GM23248 (cell line): ENCODE measurements around the gene SPPL2B. TPM values are rescaled to one million over a fixed set of nuclear protein-coding genes. Genes with fewer than 3 reads are reported as not detected.

ENCODE experiments used
- DNase-seq: peaks from one replicate; pipeline ENCODE4 v3.0.0-alpha.2; 2015
- H2AFZ ChIP-seq: fragments of 200-600 bp; sonication (generic); 2 replicates; pipeline ENCODE4 v1.6.1; 2016; ENCODE audit warnings: antibody characterized with exemption
- H3F3A ChIP-seq: fragments of 200-600 bp; sonication (generic); 2 replicates; pipeline ENCODE4 v1.6.1; 2016; ENCODE audit warnings: mild to moderate bottlenecking, antibody characterized with exemption, mixed run types; ENCODE audit not compliant: insufficient read depth
- H3K27ac ChIP-seq: fragments of 200-600 bp; sonication (generic); 2 replicates; pipeline ENCODE4 v1.5.1; 2016; ENCODE audit warnings: mild to moderate bottlenecking
- H3K27me3 ChIP-seq: fragments of 200-600 bp; sonication (generic); replicated peaks from 2 replicates; pipeline ENCODE4 v1.6.1; 2016; ENCODE audit warnings: mild to moderate bottlenecking; ENCODE audit not compliant: insufficient read depth
- H3K36me3 ChIP-seq: fragments of 200-600 bp; sonication (generic); 2 replicates; pipeline ENCODE4 v1.6.1; 2016; ENCODE audit warnings: low read depth, mild to moderate bottlenecking
- H3K4me1 ChIP-seq: fragments of 200-600 bp; sonication (generic); 2 replicates; pipeline ENCODE4 v1.6.1; 2016; ENCODE audit warnings: mild to moderate bottlenecking; ENCODE audit not compliant: insufficient read depth
- H3K4me2 ChIP-seq: fragments of 200-600 bp; sonication (generic); one replicate; pipeline ENCODE4 v1.6.1; 2016; ENCODE audit warnings: mild to moderate bottlenecking; ENCODE audit not compliant: unreplicated experiment
- H3K4me3 ChIP-seq: fragments of 200-600 bp; sonication (generic); 2 replicates; pipeline ENCODE4 v1.5.1; 2016; ENCODE audit warnings: mild to moderate bottlenecking
- H3K79me2 ChIP-seq: fragments of 200-600 bp; sonication (generic); 2 replicates; pipeline ENCODE4 v1.6.1; 2016; ENCODE audit warnings: mild to moderate bottlenecking; ENCODE audit not compliant: insufficient read depth
- H3K9ac ChIP-seq: fragments of 200-600 bp; sonication (generic); 2 replicates; pipeline ENCODE4 v1.6.1; 2016; ENCODE audit warnings: mild to moderate bottlenecking
- H3K9me2 ChIP-seq: fragments of 200-600 bp; sonication (generic); 2 replicates; pipeline ENCODE4 v1.6.1; 2016; ENCODE audit warnings: mixed run types, mild to moderate bottlenecking, moderate library complexity; ENCODE audit not compliant: insufficient read depth
- H3K9me3 ChIP-seq: fragments of 200-600 bp; sonication (generic); one replicate; pipeline ENCODE4 v1.6.1; 2017; ENCODE audit warnings: low read depth
- H4K20me1 ChIP-seq: fragments of 200-600 bp; sonication (generic); 2 replicates; pipeline ENCODE4 v1.6.0; 2016; ENCODE audit not compliant: insufficient read depth
- EZH2 ChIP-seq: fragments of 200-600 bp; sonication (generic); IDR thresholded peaks from 2 replicates; pipeline ENCODE4 v1.6.1; 2018; ENCODE audit warnings: antibody characterized with exemption, mild to moderate bottlenecking; ENCODE audit not compliant: insufficient read depth, poor library complexity, severe bottlenecking
- EZH2phosphoT487 ChIP-seq: fragments of 200-600 bp; sonication (generic); IDR thresholded peaks from 2 replicates; pipeline ENCODE4 v1.6.1; 2018; ENCODE audit warnings: antibody characterized with exemption, moderate library complexity, mild to moderate bottlenecking, low read depth; ENCODE audit not compliant: insufficient read depth
- WGBS, 2 experiments: methylation state at CpG; one replicate each; pipeline ENCODE4 v1.1.6; 2015 to 2017; ENCODE audit warnings: low lambda C conversion rate in 2 of 2, low coverage in 1 of 2; ENCODE audit errors: missing lambda C conversion rate in 2 of 2; 5-methylcytosine and 5-hydroxymethylcytosine counted together
- in situ Hi-C: fragments of 300-500 bp; cut with MboI; formaldehyde crosslinking; loops from 2 replicates; pipeline ENCODE4 v1.15.0; 2020
- polyA plus RNA-seq: library from polyadenylated mRNA; unstranded; fragments of >200 nt; fragmentation: Nextera tagmentation; extraction: Ambion mirVana; gene quantifications from 2 replicates; pipeline ENCODE4 v1.2.1, GENCODE V29; 2016
- total RNA-seq: library from RNA; depleted of rRNA; stranded (reverse); fragments of >200 nt; shearing (Covaris generic); gene quantifications from 2 replicates; pipeline ENCODE4 v1.2.3, GENCODE V29; 2014

SPPL2B gene
- total and polyA plus RNA-seq, 2 experiments from 2014 or later = 38.9 to 43.0 TPM

DNA sequence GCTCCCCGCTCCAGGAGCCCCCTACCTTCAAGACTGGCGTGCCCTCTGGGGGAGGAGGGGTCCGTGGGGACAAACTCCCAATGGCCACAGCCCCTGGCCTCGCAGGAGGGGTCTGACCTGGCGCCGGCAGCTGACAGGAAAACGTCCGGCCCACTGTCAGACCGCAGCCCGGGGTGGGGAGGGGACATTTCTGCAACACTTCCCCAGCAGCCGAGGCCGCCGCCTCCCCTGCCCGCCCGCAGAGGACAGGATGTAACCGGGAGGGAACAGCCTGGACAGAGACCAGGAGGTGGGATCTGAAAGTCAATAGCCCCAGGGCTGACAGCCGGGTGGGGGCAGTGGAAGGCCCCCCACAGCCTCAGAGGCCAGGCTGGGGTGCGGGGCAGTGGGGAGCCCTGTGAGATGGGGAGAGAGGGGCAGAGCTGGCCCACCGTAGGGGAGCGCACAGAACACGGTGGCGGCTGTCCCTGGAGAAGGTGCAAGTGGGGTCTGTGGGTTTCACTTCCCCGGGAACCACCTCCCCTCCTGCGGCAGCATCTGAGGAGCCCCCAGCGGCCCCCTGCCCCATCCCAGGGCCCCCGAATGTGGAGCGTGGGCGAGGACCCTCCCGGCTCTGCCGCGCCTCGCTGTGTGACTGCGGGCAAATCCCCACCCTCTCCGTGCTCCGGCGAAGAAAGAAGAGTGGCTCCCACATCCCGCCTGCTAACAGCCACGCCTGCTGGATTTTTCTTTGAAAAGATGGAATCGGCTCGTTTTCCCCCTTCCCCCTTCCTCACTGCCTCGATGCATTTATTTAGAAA, 46.2 kb upstream of the SPPL2B start, which contains the start of gene PEAK3:
TSS of gene PEAK3 (minus strand) at position 114 of the 800 bp plus-strand sequence. CDS start 1,244 bp downstream, outside the sequence.
- TF ChIP-seq EZH2phosphoT487 (no peak), EZH2 (no peak)
- Histone ChIP-seq H3K27ac (no peak within 1 kb of the TSS), H3K27me3 (no peaks in the 10 kb centered on the region), H4K20me1 (no peaks in the 10 kb centered on the region), H3K9me3 (no peaks in the 10 kb centered on the region), H3K9ac (no peak within 1 kb of the TSS), H3K4me1 (no peaks in the 10 kb centered on the region), H3K79me2 (no peaks in the 10 kb centered on the region), H3K36me3 (no peaks in the 10 kb centered on the region), H3F3A (no peaks in the 10 kb centered on the region), H3K4me3 (no peak within 1 kb of the TSS), H3K9me2 (no peaks in the 10 kb centered on the region), H3K4me2 (no peak within 1 kb of the TSS), H2AFZ (no peak within 1 kb of the TSS)
- DNase-seq = peak; percentile 45
- WGBS, 2 experiments = 44 to 49% methylated on average over 32 to 41 of the region's 41 CpGs
- in situ Hi-C loops = loop anchor here (10.0 kb wide), 1 partner anchor 103 kb away; no protein-coding TSS in a partner anchor

DNA sequence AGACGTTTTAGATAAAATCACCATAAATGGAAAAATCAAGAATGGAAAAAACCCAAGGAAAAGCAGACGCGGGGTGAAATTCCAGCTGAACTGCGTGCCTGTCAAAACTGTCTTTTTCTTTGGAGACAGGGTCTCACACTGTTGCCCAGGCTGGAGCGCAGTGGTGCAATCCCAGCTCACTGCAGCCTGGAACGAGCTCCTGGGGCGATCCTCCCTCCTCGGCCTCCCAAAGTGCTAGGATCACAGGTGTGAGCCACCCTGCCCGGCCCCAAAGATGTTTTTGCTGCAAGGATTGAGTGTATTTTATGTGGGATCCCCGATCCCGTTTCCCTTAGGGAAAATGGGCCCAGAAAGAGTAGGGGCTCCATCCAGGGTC, 45.6 kb upstream of the SPPL2B start:
- no peak overlapping the region for H3K4me2 ChIP-seq
- H3K4me3 ChIP-seq = no peak overlapping the region
- no peak for DNase-seq
- in situ Hi-C loops = loop anchor here (10.0 kb wide), 1 partner anchor 102 kb away; no protein-coding TSS in a partner anchor
- H3K79me2 ChIP-seq = no peaks in the 10 kb centered on the region
- no peak overlapping the region for H2AFZ ChIP-seq
- H3F3A ChIP-seq = no peaks in the 10 kb centered on the region
- TF ChIP-seq EZH2phosphoT487 = no peak
- TF ChIP-seq EZH2 = no peak
- no peak overlapping the region for H3K27ac ChIP-seq
- no peaks in the 10 kb centered on the region for H3K4me1 ChIP-seq
- no peak overlapping the region for H3K9ac ChIP-seq
- no peaks in the 10 kb centered on the region for H3K36me3 ChIP-seq
- H4K20me1 ChIP-seq = no peaks in the 10 kb centered on the region
- no peaks in the 10 kb centered on the region for H3K9me3 ChIP-seq
- H3K9me2 ChIP-seq = no peaks in the 10 kb centered on the region
- 87 to 90% methylated on average over 11 of the region's 11 CpGs for WGBS, 2 experiments
- H3K27me3 ChIP-seq = no peaks in the 10 kb centered on the region

GRCh38 chr19:2283835-2284507, 44.5 kb upstream of the SPPL2B start:
- WGBS, 2 experiments = 88% methylated on average over 8 of the region's 8 CpGs
- Histone ChIP-seq H3K4me2 (no peak overlapping the region), H3K4me1 (no peaks in the 10 kb centered on the region), H2AFZ (no peak overlapping the region), H3K27ac (no peak overlapping the region), H3K9me3 (no peaks in the 10 kb centered on the region), H3K27me3 (peaks cover 6% of the 10 kb centered on the region), H3K4me3 (no peak overlapping the region), H3K79me2 (no peaks in the 10 kb centered on the region), H3F3A (no peaks in the 10 kb centered on the region), H4K20me1 (no peaks in the 10 kb centered on the region), H3K9ac (no peak overlapping the region), H3K9me2 (no peaks in the 10 kb centered on the region), H3K36me3 (no peaks in the 10 kb centered on the region)
- no peak for TF ChIP-seq EZH2phosphoT487
- TF ChIP-seq EZH2 = no peak
- DNase-seq = no peak
- in situ Hi-C loops = loop anchor here (10.0 kb wide), 1 partner anchor 101 kb away; no protein-coding TSS in a partner anchor

- Histone ChIP-seq H3K27ac (no peak overlapping the region), H3K9ac (no peak overlapping the region), H3K9me2 (no peaks in the 10 kb centered on the region), H3F3A (no peaks in the 10 kb centered on the region), H3K79me2 (no peaks in the 10 kb centered on the region), H3K4me2 (no peak overlapping the region), H2AFZ (no peak overlapping the region), H3K4me3 (no peak overlapping the region), H3K9me3 (no peaks in the 10 kb centered on the region), H3K36me3 (no peaks in the 10 kb centered on the region), H3K27me3 (peaks cover 30% of the 10 kb centered on the region), H3K4me1 (no peaks in the 10 kb centered on the region), H4K20me1 (no peaks in the 10 kb centered on the region)
- no peak for TF ChIP-seq EZH2
- TF ChIP-seq EZH2phosphoT487 = no peak
- in situ Hi-C loops = loop anchor here (10.0 kb wide), 1 partner anchor 98 kb away; no protein-coding TSS in a partner anchor
- WGBS, 2 experiments = 82 to 85% methylated on average over 20 of the region's 20 CpGs
- DNase-seq = no peak
These were observed 41.9 kb upstream of the SPPL2B start for GRCh38 chr19:2286402-2287140.
